UCSD-AML1 (cell line): ENCODE measurements around the gene NBEA.

ENCODE experiments used
- DNase-seq: peaks from one replicate; lab custom pipeline; 2025; ENCODE audit not compliant: unreplicated experiment; lab: John Stamatoyannopoulos, UW

Gene NBEA

DNA sequence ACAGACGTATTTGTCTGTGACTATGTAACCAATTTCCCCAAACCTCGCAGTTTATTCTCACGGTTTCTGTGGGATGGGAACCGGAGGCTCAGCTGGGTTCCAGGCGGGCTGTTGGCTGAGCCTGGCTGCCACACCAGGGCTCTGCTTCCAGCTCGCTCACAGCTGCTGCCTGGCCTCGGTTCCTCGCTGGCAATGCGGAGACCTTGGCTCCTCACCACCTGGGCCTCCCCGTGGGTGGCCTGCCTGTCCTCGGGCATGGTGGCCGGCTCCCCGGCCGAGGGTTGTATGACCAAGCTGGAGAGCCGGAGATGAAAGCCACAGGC, 753.3 kb downstream of the NBEA start:
- DNase-seq = no peak

- DNase-seq = no peak
Observed at GRCh38 chr13:35697186-35697730, 755.2 kb downstream of the NBEA start.

DNA sequence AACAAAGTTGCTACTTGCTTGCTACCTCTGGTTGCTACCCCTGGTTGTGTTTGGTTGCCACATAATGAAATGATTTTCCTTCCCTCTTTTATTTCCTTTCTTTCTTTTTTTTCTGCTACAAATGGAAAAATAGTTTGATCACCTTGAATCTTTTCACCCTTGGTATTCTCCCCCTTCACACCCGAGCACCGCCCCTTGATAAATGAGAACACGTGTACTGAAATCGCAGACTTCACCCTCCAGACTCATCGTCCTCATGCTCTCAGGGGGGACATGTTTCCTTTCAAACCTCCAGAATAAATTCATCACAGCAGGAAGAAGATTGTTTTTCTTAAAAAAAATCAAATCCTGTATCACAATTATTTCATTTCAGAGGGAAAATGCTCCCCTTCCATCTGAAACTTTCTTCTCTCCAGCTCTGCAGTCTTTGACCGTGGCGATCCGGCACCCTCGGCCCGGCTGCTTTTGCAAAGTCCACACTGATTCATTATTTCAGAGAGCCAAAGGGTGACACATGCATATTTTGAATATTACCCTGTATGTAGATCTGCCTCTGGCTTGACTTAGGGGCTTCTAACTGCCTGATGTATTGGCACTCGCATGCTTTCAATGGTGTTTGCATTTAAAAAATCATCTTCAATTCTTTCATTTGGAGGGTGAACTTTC, 757.0 kb downstream of the NBEA start:
- DNase-seq = no peak

DNA sequence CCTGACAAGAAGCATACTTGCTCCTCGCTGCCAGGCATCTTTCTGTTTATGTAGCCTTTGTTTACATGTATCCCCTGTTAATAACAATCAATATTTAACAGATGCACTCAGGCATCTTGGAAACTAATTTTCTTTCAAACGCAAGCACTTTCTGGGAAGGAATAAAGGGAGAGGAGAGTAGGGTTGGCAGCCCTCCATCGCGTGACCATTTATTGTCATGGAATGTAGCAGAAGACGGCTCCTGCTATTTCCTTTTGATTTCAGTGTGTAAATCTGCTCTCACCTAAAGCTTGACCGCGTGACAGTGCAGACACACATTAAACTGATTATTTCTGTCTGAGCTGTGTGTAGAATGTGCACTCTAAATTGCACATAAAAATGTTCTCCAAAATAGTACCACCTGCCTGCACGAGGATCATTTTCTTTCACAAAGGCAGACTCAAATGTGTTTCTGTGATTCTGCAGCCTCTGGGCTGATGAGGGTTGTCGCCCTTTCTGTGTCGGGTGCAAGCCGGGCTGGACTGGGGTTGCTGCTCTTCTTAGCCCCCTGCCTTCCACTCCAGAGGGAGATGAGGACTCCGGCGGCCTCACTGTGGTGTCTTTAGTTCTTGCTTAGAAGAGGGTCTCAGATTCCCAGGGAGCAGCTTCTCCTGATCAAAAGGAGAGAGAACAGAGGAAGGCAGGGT, 757.9 kb downstream of the NBEA start:
- no peak for DNase-seq

- no peak for DNase-seq
Observed at GRCh38 chr13:35700671-35701070, 758.6 kb downstream of the NBEA start.

- no peak for DNase-seq
Observed at GRCh38 chr13:35702316-35702715, 760.2 kb downstream of the NBEA start.

GRCh38 chr13:35703061-35703460, 761.0 kb downstream of the NBEA start:
- no peak for DNase-seq

GRCh38 chr13:35704331-35704730, 762.3 kb downstream of the NBEA start:
- no peak for DNase-seq

DNA sequence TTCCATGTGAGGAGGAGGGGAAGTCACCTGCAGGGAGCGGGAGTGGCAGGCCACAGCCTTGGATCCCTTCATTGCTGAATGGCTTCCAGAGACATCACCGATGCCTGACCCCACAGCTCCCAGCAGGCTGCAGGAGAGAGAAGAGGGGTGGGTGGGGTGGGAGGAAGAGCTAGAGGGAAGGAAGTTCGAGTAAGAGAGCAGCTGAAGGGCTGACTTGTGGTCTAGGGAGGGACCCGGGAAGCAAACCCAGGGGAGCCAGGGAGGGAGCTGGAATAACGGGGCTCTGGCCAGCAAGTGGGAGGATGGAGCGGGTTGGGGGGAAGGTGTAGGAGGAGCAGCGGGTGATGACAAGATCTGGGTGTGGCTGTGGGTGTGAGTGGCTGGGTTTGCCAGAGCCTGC, 764.2 kb downstream of the NBEA start:
- DNase-seq = no peak

DNA sequence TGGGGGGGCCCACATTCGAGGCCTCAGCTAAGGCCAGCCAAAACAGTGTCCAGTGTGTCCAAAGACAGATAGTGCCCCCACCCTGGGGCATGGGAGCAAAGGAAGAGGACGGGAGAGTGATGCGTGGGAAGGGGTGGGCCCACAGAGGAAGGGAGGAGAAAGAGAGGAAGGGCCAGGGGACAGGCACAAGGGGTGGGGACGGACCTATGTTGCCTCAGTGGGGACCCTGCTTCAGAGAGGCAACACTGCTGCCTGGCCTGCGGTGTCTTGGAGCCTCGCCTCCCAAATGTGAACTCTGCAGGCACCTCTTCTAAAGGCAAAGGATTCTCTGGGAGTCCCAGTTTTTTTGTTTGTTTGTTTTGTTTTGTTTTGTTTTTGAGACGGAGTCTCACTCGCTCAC, 764.7 kb downstream of the NBEA start:
- no peak for DNase-seq

- DNase-seq = no peak
Observed at GRCh38 chr13:35711909-35712308, 769.8 kb downstream of the NBEA start.

GRCh38 chr13:35712907-35713761, 771.1 kb downstream of the NBEA start:
- DNase-seq = no peak

DNA sequence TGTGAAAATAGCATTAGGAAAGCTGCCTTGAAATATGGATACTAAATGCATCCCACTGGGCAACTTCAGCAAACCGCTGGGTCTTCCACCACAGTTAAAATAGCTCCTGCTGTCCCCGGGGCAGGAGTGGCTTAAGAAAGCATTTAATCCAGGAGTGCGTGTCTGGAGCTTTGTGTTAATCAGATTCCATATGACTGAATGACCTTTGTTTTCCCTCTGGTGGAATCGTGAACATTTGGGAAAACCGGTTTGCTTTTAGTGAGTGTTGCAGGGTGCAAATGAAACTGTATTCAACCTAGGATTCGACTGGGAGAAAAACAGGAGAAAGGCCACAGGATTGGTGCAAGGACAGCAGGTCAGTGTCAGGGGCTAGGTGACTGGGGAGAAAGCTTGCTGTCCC, 772.1 kb downstream of the NBEA start:
- no peak for DNase-seq

GRCh38 chr13:35714588-35715377, 772.7 kb downstream of the NBEA start:
- no peak for DNase-seq

DNA sequence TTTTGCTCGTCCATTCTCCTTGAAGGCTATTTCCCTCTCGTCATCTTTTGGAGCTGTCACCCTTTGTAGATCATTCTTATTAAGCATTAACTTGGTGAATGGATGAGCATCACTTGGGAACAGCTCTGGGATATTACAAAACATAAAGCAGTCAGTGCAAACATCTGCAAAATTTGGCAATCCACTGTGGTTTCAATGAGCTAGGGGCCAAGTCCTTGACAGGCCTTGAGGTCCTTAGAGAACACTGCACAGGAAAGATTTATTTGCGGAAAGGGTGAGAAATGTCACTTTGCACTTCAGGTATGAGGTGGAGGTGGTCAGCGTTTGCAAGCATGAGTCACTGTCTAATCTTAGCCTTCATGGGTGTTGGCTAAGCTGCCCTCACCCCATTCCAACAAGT, 774.1 kb downstream of the NBEA start:
- no peak for DNase-seq

DNA sequence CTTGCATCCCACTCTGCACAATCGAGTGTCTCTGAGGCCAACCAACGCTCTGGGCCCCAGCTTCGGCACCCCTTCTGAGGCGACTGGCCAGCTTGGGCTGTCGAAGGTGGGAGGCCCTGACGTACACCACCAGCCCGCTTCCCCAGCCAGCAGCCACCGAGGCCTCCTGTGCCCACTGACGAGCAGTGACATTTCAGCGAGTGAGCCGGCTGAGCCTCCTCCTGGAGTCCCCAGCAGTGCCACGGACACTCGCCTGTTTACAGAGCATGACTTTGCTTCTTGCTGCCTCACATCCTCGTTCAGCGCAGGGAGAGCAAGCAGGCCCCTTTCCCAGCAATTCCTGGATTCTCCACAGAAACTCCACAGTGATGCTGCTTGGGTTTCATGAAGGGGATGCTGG, 774.7 kb downstream of the NBEA start:
- no peak for DNase-seq

GRCh38 chr13:35718084-35718483, 776.0 kb downstream of the NBEA start:
- DNase-seq = no peak

DNA sequence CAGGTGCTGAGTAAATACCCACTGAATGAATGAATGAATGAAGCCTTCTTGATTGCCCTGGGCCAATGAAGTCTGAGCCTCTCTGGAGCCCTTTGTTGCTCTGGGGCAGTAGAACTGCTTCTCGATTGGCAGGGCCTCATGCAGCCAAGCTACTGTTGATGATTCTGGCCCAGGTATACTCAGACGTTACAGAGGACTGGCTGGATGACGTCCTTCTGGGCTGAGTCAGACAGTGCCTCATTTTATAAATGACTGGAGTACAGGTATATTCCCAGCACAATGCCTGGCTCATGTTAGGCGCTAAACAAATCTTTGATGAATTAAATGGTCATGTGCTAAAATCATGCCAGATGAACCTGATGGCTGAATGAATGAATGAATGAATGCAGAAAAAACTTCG, 778.2 kb downstream of the NBEA start:
- DNase-seq = no peak

DNA sequence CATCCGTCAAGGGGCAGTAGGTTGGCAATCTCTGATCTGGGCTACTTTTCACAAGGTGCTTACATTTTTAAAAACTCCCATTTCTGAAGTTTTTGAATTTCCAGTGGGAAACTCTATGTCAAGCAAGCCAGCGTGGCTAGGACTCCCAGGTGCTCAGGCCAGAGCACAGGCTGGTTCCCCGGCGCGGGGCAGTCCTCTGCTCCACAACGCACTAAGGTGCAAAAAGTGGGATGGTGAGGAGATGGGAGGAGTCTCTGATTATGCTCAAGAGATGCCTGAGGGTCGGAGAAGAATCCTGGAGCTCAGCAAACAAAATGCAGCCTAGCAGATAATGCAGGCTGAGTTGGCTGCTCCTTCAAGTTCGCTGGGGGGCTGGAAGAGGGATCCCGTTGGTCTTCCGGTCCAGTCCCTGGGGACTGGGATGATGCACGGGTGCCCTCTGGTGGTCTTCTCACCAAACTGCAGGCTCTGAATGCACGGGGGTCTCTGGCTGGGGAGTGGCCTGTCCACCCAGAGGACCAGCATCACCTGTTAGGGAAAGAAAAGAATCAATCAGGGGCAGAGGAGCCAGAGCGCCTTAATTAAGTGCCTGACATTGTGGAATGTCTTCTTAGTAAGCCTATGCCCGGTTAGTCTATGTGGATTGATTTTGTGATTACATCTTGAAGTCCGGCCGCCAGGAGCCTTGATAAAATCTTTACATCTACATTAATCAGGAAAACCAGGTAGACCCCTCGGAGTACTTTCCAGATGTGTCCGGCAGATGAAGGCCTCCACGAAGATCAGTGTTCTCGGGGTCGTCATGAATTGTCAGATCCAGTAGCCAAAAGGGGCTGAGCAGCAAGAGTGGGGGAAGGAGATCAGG, 778.9 kb downstream of the NBEA start:
- peak; percentile 33 for DNase-seq
